OCI-LY1 (cell line): ENCODE measurements around the gene NUDT5.

Source experiments
- CTCF ChIP-seq: fragments of 200-600 bp; sonication (generic), shearing (Covaris generic); IDR thresholded peaks from 2 replicates; pipeline ENCODE4 v1.5.1; 2017; ENCODE audit warnings: mild to moderate bottlenecking, antibody characterized with exemption, low read length, moderate library complexity, mixed read lengths
- EZH2 ChIP-seq: fragments of 200-600 bp; sonication (generic), shearing (Covaris generic); IDR thresholded peaks from 2 replicates; pipeline ENCODE4 v1.8.0; 2017; ENCODE audit warnings: borderline replicate concordance, mixed run types, mild to moderate bottlenecking, antibody characterized with exemption, low read length, moderate library complexity, mixed read lengths

- TF ChIP-seq CTCF (no peak), EZH2 (no peak)
These were observed 29.8 kb upstream of the NUDT5 start for GRCh38 chr10:12225444-12225843.
